Measurements from ENCODE around the gene TGM5.

GRCh38 chr15:43199945-43200488 is 66.7 kb downstream of the TGM5 start:
- TF ChIP-seq ZNF232 (CRISPR knock-in tag; IDR thresholded peaks at IDR 0.05) (no peak), CREB1 (CRISPR knock-in tag; IDR thresholded peaks at IDR 0.05) (no peak), OVOL2 (CRISPR knock-in tag; IDR thresholded peaks at IDR 0.05; ENCODE audit: borderline replicate concordance) (no peak), ZBTB21 (CRISPR knock-in tag; IDR thresholded peaks at IDR 0.05; ENCODE audit: borderline replicate concordance) (no peak), CTCF (IDR thresholded peaks at IDR 0.05) (no peak), ZNF416 (CRISPR knock-in tag; IDR thresholded peaks at IDR 0.05) (no peak), MXD4 (CRISPR knock-in tag; IDR thresholded peaks at IDR 0.05; ENCODE audit: borderline replicate concordance) (no peak), ATF3 (CRISPR knock-in tag; conservative IDR thresholded peaks at IDR 0.05) (no peak)
- TF ChIP-seq, protein P1, sequence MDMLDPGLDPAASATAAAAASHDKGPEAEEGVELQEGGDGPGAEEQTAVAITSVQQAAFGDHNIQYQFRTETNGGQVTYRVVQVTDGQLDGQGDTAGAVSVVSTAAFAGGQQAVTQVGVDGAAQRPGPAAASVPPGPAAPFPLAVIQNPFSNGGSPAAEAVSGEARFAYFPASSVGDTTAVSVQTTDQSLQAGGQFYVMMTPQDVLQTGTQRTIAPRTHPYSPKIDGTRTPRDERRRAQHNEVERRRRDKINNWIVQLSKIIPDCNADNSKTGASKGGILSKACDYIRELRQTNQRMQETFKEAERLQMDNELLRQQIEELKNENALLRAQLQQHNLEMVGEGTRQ (CRISPR knock-in tag; IDR thresholded peaks at IDR 0.05): no peak
- TF ChIP-seq, protein P2, sequence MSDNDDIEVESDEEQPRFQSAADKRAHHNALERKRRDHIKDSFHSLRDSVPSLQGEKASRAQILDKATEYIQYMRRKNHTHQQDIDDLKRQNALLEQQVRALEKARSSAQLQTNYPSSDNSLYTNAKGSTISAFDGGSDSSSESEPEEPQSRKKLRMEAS (CRISPR knock-in tag; IDR thresholded peaks at IDR 0.05): no peak
- TF ChIP-seq, protein P3, sequence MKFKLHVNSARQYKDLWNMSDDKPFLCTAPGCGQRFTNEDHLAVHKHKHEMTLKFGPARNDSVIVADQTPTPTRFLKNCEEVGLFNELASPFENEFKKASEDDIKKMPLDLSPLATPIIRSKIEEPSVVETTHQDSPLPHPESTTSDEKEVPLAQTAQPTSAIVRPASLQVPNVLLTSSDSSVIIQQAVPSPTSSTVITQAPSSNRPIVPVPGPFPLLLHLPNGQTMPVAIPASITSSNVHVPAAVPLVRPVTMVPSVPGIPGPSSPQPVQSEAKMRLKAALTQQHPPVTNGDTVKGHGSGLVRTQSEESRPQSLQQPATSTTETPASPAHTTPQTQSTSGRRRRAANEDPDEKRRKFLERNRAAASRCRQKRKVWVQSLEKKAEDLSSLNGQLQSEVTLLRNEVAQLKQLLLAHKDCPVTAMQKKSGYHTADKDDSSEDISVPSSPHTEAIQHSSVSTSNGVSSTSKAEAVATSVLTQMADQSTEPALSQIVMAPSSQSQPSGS (CRISPR knock-in tag; IDR thresholded peaks at IDR 0.05; ENCODE audit: borderline replicate concordance, low read depth): no peak

Data from WTC11 (cell line).